GM19025 (cell line): ENCODE results near the gene FAM83F.

ENCODE experiments used
- ATAC-seq: cut with Tn5 transposase; IDR thresholded peaks from one replicate; pipeline ENCODE4 v1.9.1; 2021; ENCODE audit warnings: mild to moderate bottlenecking, low read depth, moderate library complexity; ENCODE audit not compliant: unreplicated experiment

FAM83F gene

GRCh38 chr22:40030758-40031095 is 36.0 kb downstream of the FAM83F start:
- ATAC-seq = no peak

GRCh38 chr22:40031766-40032470 is 37.2 kb downstream of the FAM83F start:
- no peak for ATAC-seq

- ATAC-seq = no peak
Measured at GRCh38 chr22:40033586-40034380, 39.0 kb downstream of the FAM83F start.

- ATAC-seq = no peak
Measured at GRCh38 chr22:40035351-40035750, 40.6 kb downstream of the FAM83F start.

GRCh38 chr22:40036126-40036525 is 41.4 kb downstream of the FAM83F start:
- ATAC-seq = no peak

GRCh38 chr22:40036591-40037225 is 42.0 kb downstream of the FAM83F start:
- no peak for ATAC-seq

GRCh38 chr22:40037320-40037719 is 42.6 kb downstream of the FAM83F start:
- ATAC-seq = no peak

GRCh38 chr22:40039482-40040115 is 44.8 kb downstream of the FAM83F start:
- no peak for ATAC-seq

- ATAC-seq = no peak
Measured at GRCh38 chr22:40040927-40041326, 46.2 kb downstream of the FAM83F start.

GRCh38 chr22:40041366-40042137 is 46.8 kb downstream of the FAM83F start:
- ATAC-seq = no peak

- no peak for ATAC-seq
Measured at GRCh38 chr22:40042312-40042711, 47.6 kb downstream of the FAM83F start.

GRCh38 chr22:40043081-40043480 is 48.3 kb downstream of the FAM83F start:
- ATAC-seq = no peak

GRCh38 chr22:40043793-40044101 is 49.0 kb downstream of the FAM83F start:
- no peak for ATAC-seq

- ATAC-seq = peak; percentile 82
Measured at GRCh38 chr22:40044102-40044869, 49.5 kb downstream of the FAM83F start.

GRCh38 chr22:40044870-40045834 is 50.4 kb downstream of the FAM83F start:
- ATAC-seq = peak; percentile 9

- ATAC-seq = no peak
Measured at GRCh38 chr22:40046126-40046525, 51.4 kb downstream of the FAM83F start.

- ATAC-seq = peak; percentile 81
Measured at GRCh38 chr22:40050258-40050657, 55.5 kb downstream of the FAM83F start.

- no peak for ATAC-seq
Measured at GRCh38 chr22:40051322-40051721, 56.6 kb downstream of the FAM83F start.

GRCh38 chr22:40053460-40053859 is 58.7 kb downstream of the FAM83F start:
- ATAC-seq = no peak
